Activated CD8-positive, alpha-beta memory T cell treated with anti-CD3 and anti-CD28 coated beads for 36 hours (primary cell): ENCODE data around the gene ADAP2. TPM values are rescaled to one million over a fixed set of nuclear protein-coding genes. Genes with fewer than 3 reads are reported as not detected.
"Not testable (repeated sequence)": the region's sequence is repeated elsewhere in the genome, so short reads cannot be mapped to it uniquely, and the experiment has no call there.

Source experiments
- CTCF ChIA-PET: fragments of 350-600 bp; sonication (Branson Sonifier 250); formaldehyde crosslinking; loops from one replicate; lab custom pipeline; 2021; ENCODE audit warnings: antibody characterized with exemption; lab: Charles Lee
- POLR2A ChIA-PET: fragments of 350-600 bp; sonication (Branson Sonifier 250); formaldehyde crosslinking; loops from one replicate; lab custom pipeline; 2021; ENCODE audit warnings: antibody characterized with exemption; lab: Charles Lee
- total RNA-seq, 2 experiments: library from RNA; stranded (reverse); gene quantifications; one replicate each; pipeline ENCODE4 v1.2.3, GENCODE V29; 2021

Gene ADAP2
- total RNA-seq, 2 experiments from 2014 or later = 0.63 to 0.65 TPM

DNA sequence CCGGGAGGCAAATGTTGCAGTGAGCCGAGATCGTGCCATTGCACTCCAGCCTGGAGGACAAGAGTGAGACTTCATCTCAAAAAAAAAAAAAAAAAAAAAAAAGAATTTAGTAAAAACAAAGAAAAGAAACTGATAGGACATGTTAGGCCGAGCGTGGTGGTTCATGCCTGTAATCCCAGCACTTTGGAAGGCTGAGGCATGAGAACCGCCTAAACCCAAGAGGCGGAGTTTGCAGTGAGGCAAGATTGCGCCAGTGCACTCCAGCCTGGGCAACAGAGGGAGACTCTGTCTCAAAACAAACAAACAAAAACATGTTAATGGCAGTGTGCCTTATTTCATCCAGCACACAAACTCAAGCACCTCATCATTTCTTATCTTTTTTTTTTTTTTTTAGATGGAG, 42.6 kb downstream of the ADAP2 start:
- POLR2A ChIA-PET = not testable (repeated sequence)
- CTCF ChIA-PET = interaction anchor here (0.7 kb wide), 1 partner anchor 851 kb away, joined by 4 read pairs; no protein-coding TSS in a partner anchor

DNA sequence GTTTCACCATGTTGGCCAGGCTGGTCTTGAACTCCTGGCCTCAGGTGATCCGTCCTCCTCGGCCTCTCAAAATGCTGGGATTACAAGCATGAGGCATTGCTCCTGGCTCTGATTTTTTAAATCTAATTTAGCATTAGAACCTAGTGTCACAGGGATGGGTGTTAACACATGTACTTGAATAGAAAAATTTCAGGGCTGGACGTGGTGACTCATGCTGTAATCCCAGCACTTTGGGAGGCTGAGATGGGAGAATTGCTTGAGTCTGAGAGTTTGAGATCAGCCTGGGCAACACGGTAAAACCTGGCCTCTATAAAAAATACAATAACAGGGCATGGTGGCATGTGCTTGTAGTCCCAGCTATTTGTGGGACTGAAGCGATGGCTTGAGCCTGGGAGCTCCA, 43.1 kb downstream of the ADAP2 start:
- ChIA-PET POLR2A (no interaction called here), CTCF (no interaction called here)

DNA sequence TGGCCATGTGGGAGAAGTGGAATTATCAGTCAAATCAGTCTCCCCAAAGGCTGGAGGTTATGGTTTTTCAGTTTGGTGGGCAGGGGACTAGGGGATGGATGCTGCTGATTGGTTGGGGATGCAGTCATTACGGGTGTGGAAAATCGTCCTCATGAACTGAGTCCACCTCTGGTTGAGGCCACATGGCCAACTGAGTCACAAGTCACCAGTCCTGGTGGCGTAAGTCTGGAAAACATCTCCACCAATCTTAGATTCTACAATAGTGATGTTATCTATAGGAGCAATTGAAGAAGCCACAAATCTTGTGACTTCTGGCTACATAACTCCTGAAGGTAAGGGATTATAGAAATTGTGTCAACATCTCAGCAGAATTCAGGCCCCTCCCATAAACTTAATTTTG, 43.9 kb downstream of the ADAP2 start:
- ChIA-PET CTCF (no interaction called here), POLR2A (no interaction called here)

DNA sequence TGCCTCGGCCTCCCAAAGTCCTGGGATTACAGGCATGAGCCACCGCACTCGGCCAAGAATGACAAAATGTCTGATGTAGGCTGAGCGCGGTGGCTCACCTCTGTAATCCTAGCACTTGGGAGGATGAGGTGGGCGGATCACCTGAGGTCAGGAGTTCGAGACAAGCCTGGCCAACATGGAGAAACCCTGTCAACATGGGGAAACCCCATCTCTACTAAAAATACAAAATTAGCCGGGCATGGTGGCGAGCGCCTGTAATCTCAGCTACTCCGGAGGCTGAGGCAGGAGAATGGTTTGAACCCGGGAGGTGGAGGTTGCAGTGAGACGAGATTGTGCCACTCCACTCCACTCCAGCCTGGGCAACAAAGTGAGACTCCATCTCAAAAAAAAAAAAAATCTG, 46.2 kb downstream of the ADAP2 start:
- CTCF ChIA-PET = not testable (repeated sequence)
- POLR2A ChIA-PET = interaction anchor here (0.6 to 0.7 kb wide), 3 partner anchors 41 to 65 kb away, joined by 4 to 8 read pairs (median 5); no protein-coding TSS in a partner anchor

DNA sequence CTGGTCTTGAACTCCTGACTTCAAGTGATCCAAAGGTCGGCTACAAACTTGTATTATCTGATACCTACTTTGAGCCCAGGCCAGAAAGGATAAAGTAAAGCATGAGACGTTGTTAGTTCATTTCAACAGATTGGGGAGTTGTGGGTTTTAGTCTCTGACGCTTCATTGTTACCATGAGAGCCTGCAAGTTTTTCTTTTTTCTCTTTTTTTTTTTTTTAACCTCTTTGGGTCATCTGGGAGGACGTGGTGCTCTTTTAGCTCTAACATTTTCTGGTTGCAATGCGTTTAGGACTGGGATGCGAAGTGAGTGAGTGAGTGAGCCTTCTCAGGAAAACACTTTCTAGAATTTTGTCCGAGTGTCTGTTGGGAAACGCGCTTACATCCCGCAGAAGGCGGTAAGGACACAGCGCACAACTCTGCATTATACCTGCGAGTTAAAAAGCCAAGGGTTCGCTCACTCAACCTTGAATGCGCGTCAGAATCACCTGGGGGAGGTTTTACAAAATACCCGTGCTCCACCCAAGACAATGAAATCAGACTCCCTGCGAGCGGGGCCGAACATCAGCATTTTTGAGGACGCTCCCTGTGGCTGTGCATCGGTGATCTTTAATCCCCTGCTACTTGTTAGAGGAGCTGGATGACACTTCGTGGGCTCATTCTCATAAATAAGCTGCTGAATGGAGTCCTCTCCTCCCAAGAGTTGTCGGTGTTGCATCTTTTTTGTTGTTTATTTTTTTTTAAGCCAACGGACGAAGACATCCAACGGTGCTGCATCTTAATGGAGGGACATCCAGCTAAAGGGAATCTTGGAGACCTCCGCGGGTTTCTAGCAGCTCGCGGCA, 48.5 kb downstream of the ADAP2 start:
- ChIA-PET POLR2A (no interaction called here), CTCF (interaction anchor here (0.5 to 1.8 kb wide), 3 partner anchors 37 to 101 kb away, joined by 3 to 5 read pairs (median 3); no protein-coding TSS in a partner anchor)

DNA sequence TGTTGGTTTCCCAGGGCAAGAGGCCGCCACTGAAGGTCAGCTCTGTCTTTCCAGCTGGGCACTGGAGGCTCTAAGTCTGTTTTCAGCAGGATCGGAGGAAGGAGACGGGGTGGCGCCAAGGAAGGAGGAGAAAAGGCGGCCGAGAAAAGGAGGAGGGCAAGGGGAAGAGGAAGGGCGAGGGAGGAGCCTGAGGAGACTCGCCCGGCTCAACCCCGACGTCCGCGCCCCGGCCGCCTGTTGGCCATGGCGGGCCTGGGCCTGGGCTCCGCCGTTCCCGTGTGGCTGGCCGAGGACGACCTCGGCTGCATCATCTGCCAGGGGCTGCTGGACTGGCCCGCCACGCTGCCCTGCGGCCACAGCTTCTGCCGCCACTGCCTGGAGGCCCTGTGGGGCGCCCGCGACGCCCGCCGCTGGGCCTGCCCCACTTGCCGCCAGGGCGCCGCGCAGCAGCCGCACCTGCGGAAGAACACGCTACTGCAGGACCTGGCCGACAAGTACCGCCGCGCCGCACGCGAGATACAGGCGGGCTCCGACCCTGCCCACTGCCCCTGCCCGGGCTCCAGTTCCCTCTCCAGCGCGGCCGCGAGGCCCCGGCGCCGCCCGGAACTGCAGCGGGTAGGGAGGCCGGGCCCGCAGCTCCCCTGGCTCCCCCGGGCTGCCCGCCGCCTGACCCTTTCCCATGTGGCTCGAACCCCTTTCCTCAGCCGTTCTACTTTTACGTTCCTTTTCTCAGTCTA, 49.3 kb downstream of the ADAP2 start, which contains the start of gene RNF135:
Gene RNF135 (plus strand): TSS at position 209 of the 737 bp plus-strand sequence. CDS start 35 bp downstream, at position 244.
- CTCF ChIA-PET = interaction anchor here (0.9 to 1.8 kb wide), 3 partner anchors 8 to 91 kb away, joined by 3 to 5 read pairs (median 3); no protein-coding TSS in a partner anchor
- POLR2A ChIA-PET = interaction anchor here (0.5 to 1.0 kb wide), 2 partner anchors 38 to 342 kb away, joined by 3 read pairs; no protein-coding TSS in a partner anchor

GRCh38 chr17:30975042-30975820, 53.5 kb downstream of the ADAP2 start:
- ChIA-PET POLR2A (no interaction called here), CTCF (no interaction called here)

GRCh38 chr17:30979919-30980318, 58.2 kb downstream of the ADAP2 start:
- CTCF ChIA-PET, POLR2A ChIA-PET: not testable (repeated sequence)

DNA sequence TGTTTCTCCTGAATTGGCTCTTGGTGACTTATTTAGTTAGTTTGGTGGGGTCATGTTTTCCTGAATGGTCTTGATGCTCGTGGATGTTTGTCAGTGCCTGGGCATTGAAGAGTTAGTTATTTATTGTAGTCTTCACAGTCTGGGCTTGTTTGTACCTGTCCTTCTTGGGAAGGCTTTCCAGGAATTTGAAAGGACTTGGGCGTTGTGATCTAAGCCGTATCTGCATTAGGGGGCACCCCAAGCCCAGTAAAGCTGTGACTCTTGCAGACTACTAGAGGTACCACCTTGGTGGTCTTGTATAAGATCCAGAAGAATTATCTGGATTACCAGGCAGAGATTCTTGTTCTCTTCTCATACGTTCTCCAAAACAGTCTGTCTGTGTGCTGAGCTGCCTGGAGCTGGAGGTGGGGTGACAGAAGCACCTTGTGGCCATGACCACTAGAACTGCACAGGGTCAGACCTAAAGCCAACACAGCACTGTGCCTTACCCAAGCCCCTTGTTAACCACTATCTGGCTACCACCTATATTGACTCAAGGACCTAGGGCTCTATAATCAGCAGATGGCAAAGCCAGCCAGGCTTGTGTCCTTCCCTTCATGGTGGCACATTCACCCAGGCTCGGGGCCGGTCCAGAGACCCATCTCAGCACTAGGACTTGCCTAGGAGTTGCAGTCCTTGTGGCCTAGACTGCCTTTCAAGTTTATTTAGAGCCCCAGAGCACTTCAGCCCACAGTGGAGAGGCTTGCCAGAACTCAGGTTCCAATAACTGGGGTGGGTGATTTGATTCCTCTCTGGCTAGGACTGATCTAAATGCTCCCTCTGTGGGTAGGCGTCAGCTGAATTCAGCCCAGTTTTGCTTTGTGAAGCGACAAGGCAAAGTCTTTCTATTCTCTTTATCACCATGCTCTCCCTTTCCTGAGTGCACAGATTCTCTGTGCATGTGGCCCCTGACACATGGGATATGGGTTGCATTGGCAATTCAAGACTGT, 60.1 kb downstream of the ADAP2 start:
- CTCF ChIA-PET = no interaction called here
- POLR2A ChIA-PET = no interaction called here

DNA sequence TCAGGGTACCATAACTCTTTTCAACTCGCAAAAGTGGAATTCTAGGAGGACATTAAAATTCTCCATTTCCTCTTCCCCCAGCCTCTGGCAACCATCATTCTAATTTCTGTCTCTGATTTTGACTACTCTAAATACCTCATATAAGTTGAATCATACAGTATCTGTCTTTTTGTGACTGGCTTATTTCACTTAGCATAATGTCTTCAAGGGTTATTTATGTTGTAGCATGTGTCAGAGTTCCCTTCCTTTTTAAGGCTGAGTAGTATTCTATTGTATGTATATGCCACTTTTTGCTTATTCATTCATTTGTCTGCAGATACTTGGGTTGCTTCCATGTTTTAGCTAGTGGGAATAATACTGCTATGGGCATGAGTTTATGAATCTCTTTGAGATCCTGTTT, 61.1 kb downstream of the ADAP2 start:
- ChIA-PET POLR2A (interaction anchor here (0.6 kb wide), 1 partner anchor 337 kb away, joined by 3 read pairs; no protein-coding TSS in a partner anchor), CTCF (no interaction called here)

DNA sequence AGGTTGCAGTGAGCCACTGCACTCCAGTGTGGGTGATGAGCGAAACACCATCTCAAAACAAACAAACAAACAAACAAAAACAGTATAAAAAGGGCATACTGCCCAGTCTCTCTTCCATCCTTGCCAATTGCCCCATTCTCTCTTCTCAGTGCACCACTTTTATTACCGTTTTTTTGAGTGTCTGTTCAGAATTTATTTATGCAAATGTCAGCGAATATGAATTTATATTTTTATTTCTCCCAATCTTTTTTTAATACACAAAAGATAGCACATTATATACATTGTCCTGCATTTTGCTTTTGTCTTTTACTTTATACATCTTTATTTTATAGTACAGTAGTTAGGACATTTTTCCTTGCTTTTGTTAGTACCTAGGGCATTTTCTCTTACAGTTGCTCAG, 68.7 kb downstream of the ADAP2 start:
- ChIA-PET POLR2A (no interaction called here), CTCF (no interaction called here)

DNA sequence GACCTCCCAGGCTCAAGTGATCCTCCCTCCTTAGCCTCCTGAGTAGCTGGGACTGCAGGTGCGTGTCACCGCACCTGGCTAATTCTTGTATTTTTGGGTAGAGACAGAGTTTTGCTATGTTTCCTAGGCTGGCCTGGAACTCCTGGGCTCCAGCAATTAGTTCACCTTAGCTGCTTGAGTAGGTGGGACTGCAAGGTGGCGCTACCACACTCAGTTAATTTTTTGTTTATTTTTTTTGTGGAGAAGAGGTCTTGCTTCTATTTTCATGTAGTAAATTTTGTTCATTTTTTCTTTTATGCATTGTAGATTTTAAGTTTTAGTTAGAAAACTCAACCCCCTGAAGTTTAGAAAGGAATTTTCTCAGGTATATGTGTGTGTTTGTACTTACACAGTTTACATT, 70.8 kb downstream of the ADAP2 start:
- ChIA-PET CTCF (no interaction called here), POLR2A (no interaction called here)

GRCh38 chr17:30995347-30995746, 73.6 kb downstream of the ADAP2 start:
- ChIA-PET POLR2A (no interaction called here), CTCF (interaction anchor here (0.7 kb wide), 1 partner anchor 32 kb away, joined by 4 read pairs; no protein-coding TSS in a partner anchor)

DNA sequence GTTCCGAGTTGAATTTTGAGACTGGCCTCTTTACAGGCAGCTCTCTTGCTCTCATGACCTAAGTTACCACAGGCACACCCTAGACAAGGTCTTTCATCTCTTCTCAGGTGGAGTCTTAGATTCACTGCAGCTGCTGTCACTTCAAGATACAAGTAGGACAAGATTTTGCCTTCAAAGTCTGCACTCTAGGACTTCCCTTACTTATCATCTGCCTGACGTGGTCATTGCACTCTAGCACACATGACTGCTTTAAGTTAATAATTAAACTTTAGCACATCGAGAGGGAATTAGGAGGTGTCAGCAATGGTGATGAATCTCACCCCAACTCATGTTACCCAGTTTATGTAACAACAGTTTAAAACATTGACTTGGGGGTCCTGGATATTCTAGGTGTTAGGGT, 74.7 kb downstream of the ADAP2 start:
- POLR2A ChIA-PET = no interaction called here
- CTCF ChIA-PET = no interaction called here

DNA sequence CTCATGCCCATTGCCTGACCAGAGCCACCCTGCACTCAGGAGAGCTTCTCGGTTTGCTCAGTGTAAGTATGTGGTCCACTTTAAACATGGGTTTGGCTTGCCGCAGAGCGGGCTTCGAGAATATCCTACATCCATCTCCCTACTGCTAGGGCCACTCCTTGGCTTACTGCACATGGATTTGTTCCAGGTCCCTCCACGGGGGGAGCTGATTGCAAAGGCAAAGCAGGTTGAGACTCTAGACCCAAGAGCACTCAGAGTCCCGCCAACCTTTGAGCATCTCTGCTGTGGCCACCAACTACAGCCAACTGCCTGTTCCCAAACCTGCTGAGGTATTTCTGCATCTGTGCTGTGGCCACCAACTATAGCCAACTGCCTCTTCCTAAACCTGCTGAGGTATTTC, 75.5 kb downstream of the ADAP2 start:
- POLR2A ChIA-PET = no interaction called here

GRCh38 chr17:30997842-30998241, 76.1 kb downstream of the ADAP2 start:
- CTCF ChIA-PET = interaction anchor here (1.0 kb wide), 1 partner anchor 11 kb away, joined by 3 read pairs; no protein-coding TSS in a partner anchor
- POLR2A ChIA-PET = interaction anchor here (0.9 kb wide), 1 partner anchor 10 kb away, joined by 3 read pairs; no protein-coding TSS in a partner anchor

More for the DNA sequence above, 75.5 kb downstream of the ADAP2 start:
- CTCF ChIA-PET = interaction anchor here (1.0 kb wide), 1 partner anchor 11 kb away, joined by 3 read pairs; no protein-coding TSS in a partner anchor

DNA sequence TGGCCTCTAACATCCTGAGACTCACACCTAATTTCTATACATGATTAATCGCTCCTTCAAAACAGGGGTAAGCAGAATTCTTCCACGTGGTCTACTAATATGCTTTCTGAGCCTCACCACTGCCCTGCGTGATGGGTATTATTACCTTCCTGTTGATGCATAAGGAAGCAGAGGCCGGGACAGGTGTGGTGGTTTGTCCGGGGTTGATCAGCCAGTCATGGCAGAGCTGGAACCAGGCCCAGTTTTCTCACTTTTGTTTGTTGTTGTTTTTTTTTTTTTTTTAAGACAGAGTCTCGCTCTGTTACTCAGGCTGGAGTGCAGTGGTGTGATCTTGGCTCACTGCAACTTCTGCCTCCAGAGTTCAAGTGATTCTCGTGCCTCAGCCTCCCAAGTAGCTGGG, 80.3 kb downstream of the ADAP2 start:
- ChIA-PET CTCF (no interaction called here), POLR2A (no interaction called here)
